Measurements from ENCODE around the gene FRMPD1. TPM values are rescaled to one million over a fixed set of nuclear protein-coding genes. Genes with fewer than 3 reads are reported as not detected.
A peak's percentile ranks its signal among the peaks of the same experiment; 100 is the strongest.

FRMPD1 gene
- total and polyA plus RNA-seq, 2 of the 4 experiments (the other 2 are of a cell fraction), result not detected

- H4K5ac ChIP-seq (ENCODE audit: low read depth, low read length), result no peak overlapping the region
- H3K14ac ChIP-seq (replicated peaks; ENCODE audit: low read depth, low read length), result no peak overlapping the region
- no peaks in the 10 kb centered on the region; the same call in 1 of the 2 replicates for H3K4me1 ChIP-seq (ENCODE audit: control insufficient read depth, insufficient read depth, low read length)
- peaks cover 2% of the 10 kb centered on the region; the same call in 1 of the 2 replicates for H3K9me1 ChIP-seq (ENCODE audit: insufficient read depth, low read length)
- no peak overlapping the region for H2BK15ac ChIP-seq (ENCODE audit: low read depth, low read length)
- no peaks in the 10 kb centered on the region for H4K20me1 ChIP-seq (ENCODE audit: insufficient read depth, low read length)
- no peak overlapping the region for H3K4me3 ChIP-seq (ENCODE audit: insufficient read depth, low read depth, low read length)
- no peak overlapping the region for H2BK120ac ChIP-seq (ENCODE audit: low read depth, low read length)
- ATAC-seq (ENCODE audit: low read depth), result no peak
- no peak overlapping the region for H2BK20ac ChIP-seq (ENCODE audit: low read depth, low read length)
- TF ChIP-seq CEBPB (IDR thresholded peaks at IDR 0.05; ENCODE audit: low read depth, low read length) (peak; percentile 73), POLR2A (IDR thresholded peaks at IDR 0.05; ENCODE audit: low read depth, low read length) (no peak)
- no peak overlapping the region for H3K27ac ChIP-seq (ENCODE audit: insufficient read depth, low read length)
- H3K79me1 ChIP-seq (ENCODE audit: low read depth in 1 of 2, low read length in 2 of 2), result no peaks in the 10 kb centered on the region
- ChIA-PET CTCF (no interaction called here), POLR2A (ENCODE audit: unreplicated experiment) (no interaction called here)
- dilution Hi-C loops (cut with HindIII; ENCODE audit: low sequenced_read_pairs, unreplicated experiment) (no loop called here), in situ Hi-C loops (cut with MboI; ENCODE audit: low sequenced_read_pairs) (no loop called here), intact Hi-C loops (cut with micrococcal nuclease) (no loop called here)
- H2AK5ac ChIP-seq (ENCODE audit: low read depth, low read length), result no peak overlapping the region
- no peak overlapping the region for H2AFZ ChIP-seq (replicated peaks; ENCODE audit: low read length, poor library complexity)
- H2AK9ac ChIP-seq (replicated peaks; ENCODE audit: low read depth, low read length, poor library complexity), result no peak overlapping the region
- WGBS, 2 experiments (ENCODE audit: extremely low coverage in 2 of 2, insufficient read length in 1 of 2), result 78% methylated on average over 4 of the region's 9 CpGs; no CpG with 5 or more reads in 1 of the 2 experiments
- no peak overlapping the region for H3K18ac ChIP-seq (ENCODE audit: low read depth, low read length)
- BruUV-seq (replicated peaks), result no TSS peak
- no peaks in the 10 kb centered on the region for H3K9me3 ChIP-seq (ENCODE audit: control insufficient read depth, insufficient read depth, low read length)
- no peak overlapping the region for H3K4ac ChIP-seq (ENCODE audit: low read depth, low read length)
- no peaks in the 10 kb centered on the region for H3K36me3 ChIP-seq (ENCODE audit: control insufficient read depth, insufficient read depth, low read length)
- H3K4me2 ChIP-seq (ENCODE audit: low read depth, low read length), result no peak overlapping the region
- H3K27me3 ChIP-seq (ENCODE audit: control insufficient read depth, insufficient read depth, low read length), result peaks cover 41% of the 10 kb centered on the region
- no peak for DNase-seq
- no peak overlapping the region for H3K56ac ChIP-seq (ENCODE audit: extremely low read depth, insufficient read depth, low read length)
- H3K9ac ChIP-seq (ENCODE audit: low read depth, low read length), result no peak overlapping the region
- H4K91ac ChIP-seq (ENCODE audit: insufficient read depth, low read depth, low read length), result no peak overlapping the region
- H4K8ac ChIP-seq (ENCODE audit: low read depth in 2 of 2, low read length in 2 of 2), result no peak overlapping the region
- no peak overlapping the region for H2BK5ac ChIP-seq (ENCODE audit: low read depth, low read length, poor library complexity, severe bottlenecking)
- H3K23ac ChIP-seq (ENCODE audit: low read depth, low read length), result no peak overlapping the region
Observed at GRCh38 chr9:37729499-37729898, 78.7 kb downstream of the FRMPD1 start.

All from IMR-90 (cell line).